DND-41 (cell line): ENCODE data around the gene PPP2R2D.

Experiments
- EZH2 ChIP-seq: IDR thresholded peaks from 3 replicates; pipeline ENCODE4 v1.6.1; 2012; ENCODE audit warnings: borderline replicate concordance, low read depth, mild to moderate bottlenecking, moderate library complexity, low read length, inconsistent platforms; ENCODE audit not compliant: severe bottlenecking
- TF ChIP-seq, protein P1 (sequence below): IDR thresholded peaks from 2 replicates; pipeline ENCODE4 v1.5.1; 2012; ENCODE audit warnings: borderline replicate concordance, low read length, moderate library complexity, mild to moderate bottlenecking; ENCODE audit not compliant: poor library complexity, severe bottlenecking; ENCODE audit errors: extremely low read depth

DNA sequence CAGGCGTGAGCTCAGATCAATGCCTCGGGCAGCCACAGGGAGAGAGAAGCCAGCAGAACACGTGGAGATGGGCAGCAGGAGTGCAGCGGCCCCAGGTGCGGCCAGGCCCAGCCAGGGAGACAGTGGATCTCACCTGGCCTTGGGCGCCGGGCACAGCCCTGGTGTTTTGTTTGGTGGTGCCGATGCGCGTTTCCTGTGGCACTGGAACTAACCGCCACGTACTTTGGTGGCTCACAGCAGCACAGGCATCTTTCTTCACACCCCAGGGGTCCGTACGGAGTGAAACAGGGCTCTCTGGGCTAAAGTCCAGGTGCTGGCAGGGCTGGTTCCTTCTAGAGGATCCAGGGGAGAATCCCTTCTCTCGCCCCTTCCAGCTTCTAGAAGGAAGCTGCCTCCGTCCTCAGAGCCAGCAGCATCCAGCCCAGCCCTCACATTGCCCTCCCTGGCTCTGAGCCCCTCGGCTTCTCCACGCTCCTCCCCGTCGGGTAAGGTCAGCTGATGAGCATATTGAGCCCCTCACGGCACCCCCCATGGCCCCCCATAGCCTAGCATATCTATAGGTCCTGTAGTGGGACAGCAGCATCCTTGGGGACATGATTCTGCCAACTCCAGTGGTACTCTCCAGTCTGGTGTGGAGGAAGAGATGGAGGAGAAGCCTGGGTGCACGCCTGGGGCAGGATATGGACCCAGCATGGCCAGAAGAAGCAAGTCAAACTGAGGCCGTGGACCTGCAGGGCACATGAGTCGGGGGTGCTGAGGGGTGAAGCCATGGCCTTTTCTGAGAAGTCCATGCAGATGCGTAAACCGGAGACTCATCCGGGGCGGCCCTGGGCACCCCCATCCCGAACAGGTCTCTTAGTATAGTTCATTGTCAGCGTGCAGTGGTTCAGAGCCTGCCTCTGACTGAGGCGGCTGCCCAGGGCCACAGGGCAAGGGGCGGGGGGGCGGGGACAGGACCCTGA is 43.4 kb upstream of the PPP2R2D start:
- TF ChIP-seq, protein P1, sequence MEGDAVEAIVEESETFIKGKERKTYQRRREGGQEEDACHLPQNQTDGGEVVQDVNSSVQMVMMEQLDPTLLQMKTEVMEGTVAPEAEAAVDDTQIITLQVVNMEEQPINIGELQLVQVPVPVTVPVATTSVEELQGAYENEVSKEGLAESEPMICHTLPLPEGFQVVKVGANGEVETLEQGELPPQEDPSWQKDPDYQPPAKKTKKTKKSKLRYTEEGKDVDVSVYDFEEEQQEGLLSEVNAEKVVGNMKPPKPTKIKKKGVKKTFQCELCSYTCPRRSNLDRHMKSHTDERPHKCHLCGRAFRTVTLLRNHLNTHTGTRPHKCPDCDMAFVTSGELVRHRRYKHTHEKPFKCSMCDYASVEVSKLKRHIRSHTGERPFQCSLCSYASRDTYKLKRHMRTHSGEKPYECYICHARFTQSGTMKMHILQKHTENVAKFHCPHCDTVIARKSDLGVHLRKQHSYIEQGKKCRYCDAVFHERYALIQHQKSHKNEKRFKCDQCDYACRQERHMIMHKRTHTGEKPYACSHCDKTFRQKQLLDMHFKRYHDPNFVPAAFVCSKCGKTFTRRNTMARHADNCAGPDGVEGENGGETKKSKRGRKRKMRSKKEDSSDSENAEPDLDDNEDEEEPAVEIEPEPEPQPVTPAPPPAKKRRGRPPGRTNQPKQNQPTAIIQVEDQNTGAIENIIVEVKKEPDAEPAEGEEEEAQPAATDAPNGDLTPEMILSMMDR, result no peak
- no peak for TF ChIP-seq EZH2
